Tongue (tissue), 2 donors: ENCODE results near the gene ABCC2. TPM values are rescaled to one million over a fixed set of nuclear protein-coding genes. Genes with fewer than 3 reads are reported as not detected.
A peak's percentile ranks its signal among the peaks of the same experiment; 100 is the strongest.
"Not testable (repeated sequence)": the region's sequence is repeated elsewhere in the genome, so short reads cannot be mapped to it uniquely, and the experiment has no call there.

Source experiments
- DNase-seq: peaks from one replicate; pipeline ENCODE4 v3.0.0-alpha.2; 2015
- total RNA-seq: library from RNA; depleted of rRNA; stranded (reverse); fragments of >200 nt; gene quantifications from one replicate; pipeline ENCODE4 v1.2.3, GENCODE V29; 2014

Gene ABCC2
- total RNA-seq, 1 donor from 2014 or later = 0.72 TPM

DNA sequence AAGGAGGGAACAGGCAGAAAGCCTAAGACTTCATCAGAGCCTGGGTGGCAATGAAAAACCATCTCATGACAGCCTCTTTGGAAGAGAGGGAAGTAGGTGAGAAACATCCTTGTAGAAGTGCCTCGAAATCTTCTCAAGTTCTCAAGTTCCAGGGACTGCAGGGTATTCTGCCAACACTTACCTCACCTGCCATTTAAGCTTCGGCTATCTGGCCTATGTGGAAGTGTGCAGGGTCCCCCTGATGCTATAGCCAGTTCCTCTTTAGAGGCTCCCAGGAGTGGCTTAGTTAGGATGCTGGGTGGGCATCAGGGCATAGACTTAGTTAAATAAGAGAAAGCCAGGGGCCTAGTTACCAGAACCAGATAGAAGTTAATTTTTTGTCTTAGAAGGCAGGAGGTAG lies 27.0 kb downstream of the ABCC2 start:
- no peak for DNase-seq

DNA sequence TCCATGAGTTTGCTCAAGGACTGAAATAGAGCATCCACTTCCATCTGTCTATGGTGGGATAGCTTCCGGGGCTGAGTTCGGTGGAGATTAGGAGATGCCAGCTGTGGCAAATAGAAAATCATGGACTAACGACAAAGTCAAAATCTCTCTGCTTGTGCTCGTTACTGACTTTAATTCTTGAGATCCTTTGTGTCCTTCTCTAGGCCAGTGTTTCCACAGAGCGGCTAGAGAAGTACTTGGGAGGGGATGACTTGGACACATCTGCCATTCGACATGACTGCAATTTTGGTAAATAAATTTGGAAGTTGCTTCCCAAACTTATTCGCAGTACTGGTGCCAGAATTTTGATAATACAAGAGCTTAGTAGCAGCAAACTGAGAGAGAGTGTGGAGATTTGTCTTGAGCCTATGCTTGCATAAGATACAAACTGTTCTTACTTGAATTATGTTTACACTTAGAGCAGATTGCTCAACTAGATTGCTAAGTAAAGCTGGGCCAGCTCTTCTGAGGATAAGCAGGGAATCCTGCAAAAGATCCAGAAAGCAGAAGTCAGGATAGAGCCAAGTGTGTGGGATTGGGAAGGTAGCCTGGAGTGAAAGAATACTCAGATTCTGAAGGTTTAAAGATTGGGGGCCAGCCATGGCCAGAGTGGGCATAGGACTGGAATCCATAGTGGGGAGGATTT lies 27.6 kb downstream of the ABCC2 start:
- peak; percentile 22 for DNase-seq

DNA sequence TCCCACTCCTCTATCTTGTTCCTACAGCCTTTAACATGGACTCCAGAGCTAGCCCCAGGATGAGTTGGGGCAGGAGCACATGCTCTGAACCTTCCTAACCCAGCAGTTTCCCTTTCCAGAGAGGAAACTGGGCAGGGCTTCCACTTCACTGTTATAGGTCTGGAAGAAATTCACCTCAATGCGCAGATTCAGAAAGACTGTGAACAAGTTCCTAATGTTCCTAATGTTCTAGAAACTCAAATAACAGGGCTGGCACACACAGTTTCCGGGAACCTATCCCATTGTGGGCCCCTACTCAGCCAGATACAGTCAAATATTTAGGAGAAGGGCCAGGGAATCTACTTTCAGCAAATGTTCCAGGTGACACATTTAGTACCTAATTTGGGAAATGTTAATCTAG lies 29.7 kb downstream of the ABCC2 start:
- DNase-seq = no peak

DNA sequence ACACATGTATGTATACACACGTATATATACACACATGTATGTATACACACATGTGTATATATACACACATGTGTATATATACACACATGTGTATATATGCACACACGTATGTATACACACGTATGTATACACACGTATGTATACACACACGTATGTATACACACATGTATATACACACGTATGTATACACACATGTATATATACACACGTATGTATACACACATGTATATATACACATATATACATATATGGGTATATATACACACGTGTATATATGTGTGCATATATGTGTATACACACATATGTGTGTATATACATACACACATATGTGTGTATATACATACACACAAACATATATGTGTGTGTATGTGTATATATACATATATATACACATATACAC lies 31.7 kb downstream of the ABCC2 start:
- no peak for DNase-seq

DNA sequence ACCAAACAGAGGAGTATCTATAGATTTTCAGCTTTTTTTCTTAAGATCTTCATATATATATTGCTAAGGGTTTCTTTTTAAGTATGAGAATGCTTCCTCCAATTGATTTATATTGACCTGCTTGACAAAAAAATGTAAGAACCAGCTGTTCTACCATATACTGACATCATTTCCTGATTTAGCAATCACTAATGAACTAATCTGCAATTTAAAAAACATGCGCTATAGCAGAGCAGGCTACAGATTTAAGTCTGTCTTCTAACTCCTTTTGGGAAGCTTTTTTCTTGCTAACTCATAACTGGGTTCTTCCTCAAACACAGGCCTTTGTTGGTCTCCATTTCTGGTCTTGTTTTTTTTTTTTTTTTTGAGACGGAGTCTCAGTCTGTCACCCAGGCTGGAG lies 33.2 kb downstream of the ABCC2 start:
- no peak for DNase-seq

DNA sequence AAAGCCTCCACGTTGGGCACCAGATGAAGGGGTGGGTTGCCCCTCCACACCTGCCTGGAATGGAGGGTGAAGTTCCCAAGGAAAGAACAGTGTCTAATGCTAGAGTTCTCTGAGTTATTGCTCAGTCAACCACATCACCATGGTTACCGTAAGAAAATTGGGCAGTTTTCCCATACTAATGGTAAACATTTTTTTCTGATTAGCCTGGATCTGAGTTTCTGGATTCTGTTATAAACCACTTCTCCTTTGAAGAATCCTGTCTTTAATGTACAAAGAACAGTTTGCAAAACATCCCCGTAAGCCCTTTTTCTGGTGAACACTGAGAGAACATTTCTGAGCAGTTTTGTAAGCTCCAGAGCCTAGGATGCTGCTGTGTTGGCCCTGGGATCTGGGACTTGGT lies 45.5 kb downstream of the ABCC2 start:
- DNase-seq = no peak

DNA sequence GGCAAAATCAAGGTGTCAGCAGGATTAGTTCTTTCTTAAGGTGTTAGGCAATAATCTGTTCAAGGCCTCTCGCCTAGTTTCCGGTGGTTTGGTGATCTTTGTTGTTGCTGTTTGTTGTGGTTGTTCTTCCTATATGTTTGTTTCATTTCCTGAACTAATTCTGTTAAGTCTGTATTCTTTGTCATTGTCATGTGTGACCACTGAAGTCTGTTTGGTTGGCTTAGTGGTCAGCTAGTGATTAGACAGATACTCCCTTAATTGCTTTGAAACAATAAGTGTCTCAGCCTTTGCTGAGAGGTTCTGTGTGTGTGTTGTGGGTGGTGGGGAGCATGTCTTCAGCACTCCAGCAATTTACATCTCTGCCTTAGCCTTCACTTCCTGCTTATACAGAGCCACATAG lies 46.0 kb downstream of the ABCC2 start:
- DNase-seq = no peak

DNA sequence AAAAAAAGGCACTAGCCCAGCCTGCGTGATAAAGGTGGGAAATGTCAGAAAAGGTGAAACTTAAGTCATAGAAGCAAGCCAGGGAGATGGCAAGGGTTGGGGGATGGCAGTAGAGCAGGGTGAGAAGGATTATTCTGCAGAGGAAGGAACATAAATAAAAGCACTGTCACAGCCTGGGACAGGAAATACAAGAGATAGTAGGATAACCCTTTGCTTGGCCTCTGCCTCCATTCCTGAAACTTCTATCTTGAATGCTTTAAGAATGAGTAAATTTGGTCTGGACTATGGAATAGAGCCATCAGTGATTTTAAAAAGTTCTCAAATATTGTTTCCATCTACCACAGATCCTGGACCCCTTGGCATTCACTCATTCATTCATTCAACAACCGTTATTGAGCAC lies 50.0 kb downstream of the ABCC2 start:
- DNase-seq = no peak

DNA sequence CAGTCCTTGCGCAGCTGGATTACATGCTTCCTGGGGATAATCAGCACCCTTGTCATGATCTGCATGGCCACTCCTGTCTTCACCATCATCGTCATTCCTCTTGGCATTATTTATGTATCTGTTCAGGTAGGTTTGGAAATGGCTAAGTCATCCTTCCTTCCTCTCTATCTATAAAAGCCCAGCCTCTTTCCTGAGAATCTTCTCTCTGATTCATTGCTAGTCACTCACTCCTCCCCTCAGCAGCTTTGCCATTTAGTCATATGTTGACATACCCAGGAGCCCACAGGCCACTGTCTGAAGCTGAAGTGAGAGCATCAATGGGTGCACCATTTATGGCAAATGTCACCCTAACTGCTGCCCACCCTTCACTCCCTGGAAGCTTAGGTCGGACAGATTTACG lies 52.0 kb downstream of the ABCC2 start:
- no peak for DNase-seq

DNA sequence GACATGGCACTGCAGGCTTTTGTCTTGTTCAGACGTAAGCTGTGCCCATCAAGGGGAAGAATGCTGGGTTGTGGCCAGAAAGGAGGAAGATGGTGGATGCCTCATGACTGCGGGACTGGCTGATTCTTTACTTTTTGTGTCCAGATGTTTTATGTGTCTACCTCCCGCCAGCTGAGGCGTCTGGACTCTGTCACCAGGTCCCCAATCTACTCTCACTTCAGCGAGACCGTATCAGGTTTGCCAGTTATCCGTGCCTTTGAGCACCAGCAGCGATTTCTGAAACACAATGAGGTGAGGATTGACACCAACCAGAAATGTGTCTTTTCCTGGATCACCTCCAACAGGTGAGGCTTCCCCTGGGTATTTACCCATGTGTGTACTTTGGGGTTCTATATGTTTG lies 53.5 kb downstream of the ABCC2 start:
- no peak for DNase-seq

DNA sequence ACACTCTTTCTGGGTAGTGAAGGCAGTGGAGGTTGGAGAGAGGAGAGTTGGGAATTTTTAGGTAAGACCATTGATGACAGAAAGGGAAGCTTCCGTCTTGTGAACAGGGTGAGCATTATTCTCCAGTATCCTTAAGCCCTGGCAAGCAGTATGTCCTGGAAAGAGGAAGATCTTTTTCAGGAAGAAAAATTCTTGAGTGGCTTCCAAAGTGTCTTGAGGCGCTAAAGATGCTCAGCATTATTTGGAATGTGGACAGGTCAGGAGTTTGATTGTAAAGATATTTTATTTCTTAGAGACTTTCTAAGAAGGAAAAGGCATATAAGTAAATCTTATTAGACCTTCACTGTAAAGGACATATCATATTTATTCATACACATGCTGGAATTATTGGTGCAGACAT lies 54.3 kb downstream of the ABCC2 start:
- DNase-seq = no peak

DNA sequence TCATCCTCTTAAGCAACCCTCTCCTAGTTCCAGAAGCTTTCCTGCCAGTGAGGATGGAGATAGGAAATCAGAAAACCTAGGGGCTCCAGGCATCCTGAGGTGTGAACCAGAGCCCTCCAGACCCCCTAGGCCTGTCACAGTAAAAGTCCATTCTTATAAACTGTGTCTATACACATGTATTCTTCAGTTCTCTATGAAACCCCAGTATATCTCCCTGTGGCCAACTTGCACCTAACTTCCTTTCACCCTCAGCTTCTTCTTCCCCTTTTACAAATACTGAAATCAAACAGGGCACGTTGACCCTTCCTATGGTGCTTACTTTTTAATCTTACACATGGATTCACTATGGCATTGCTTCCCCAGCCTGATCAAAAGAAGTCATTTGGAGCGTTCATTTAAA lies 58.4 kb downstream of the ABCC2 start:
- not testable (repeated sequence) for DNase-seq

DNA sequence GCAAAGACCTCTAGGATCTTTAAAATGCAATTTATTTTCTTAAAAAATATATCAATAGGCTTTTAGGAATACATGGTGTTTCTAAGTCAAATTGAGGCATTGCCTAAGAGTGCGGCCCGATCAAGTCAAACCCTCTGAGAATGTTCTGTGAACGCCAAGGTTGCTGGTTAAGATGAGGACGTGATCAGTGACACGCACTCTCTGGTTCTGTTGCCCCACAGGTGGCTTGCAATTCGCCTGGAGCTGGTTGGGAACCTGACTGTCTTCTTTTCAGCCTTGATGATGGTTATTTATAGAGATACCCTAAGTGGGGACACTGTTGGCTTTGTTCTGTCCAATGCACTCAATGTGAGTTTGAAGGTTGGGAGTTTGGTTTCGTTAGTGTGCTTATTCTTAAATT lies 59.3 kb downstream of the ABCC2 start:
- no peak for DNase-seq

DNA sequence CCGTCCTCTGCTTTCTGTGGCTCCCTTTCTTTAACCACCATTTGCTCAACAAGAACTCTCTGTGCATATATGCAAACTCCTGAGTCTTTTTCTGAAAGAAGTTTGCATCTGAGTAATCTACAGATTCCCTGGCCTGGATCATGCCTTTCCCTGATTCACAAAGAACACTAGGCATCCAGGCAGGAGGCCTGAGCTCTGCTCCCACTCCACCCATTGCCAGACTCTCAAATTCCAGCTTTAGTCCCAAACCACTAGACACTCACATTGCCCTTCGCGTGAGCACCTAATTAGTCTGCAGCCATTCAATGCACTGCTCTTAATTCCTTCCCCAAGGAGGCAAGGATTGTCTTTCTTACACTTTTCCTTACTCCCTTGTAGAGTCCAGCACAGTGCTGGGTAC lies 60.9 kb downstream of the ABCC2 start:
- no peak for DNase-seq

DNA sequence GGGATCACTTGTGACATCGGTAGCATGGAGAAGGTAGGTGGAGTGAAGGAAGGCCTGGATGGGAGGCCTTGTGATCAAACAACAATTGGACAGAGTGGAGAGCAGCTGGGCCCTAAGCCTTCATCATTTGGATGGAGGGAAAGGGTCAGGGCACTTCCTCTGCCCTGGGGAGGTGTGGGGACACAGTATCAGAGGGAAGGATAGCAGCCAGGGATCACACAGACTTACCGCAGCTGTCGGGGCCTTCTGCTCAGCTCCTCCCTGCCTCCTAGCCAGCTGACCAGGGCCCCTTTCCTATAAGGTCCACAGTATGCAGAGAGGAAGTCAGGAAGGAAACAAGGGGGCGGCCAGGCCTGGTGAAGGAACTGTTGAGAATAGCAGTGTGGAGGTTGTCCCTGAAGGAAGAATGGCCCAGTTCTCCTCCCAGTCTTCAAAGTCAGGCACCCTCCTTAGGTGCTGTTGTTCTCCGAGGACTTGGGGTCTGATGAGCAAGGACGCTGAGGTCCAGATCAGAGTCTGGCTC lies 62.1 kb downstream of the ABCC2 start:
- no peak for DNase-seq

DNA sequence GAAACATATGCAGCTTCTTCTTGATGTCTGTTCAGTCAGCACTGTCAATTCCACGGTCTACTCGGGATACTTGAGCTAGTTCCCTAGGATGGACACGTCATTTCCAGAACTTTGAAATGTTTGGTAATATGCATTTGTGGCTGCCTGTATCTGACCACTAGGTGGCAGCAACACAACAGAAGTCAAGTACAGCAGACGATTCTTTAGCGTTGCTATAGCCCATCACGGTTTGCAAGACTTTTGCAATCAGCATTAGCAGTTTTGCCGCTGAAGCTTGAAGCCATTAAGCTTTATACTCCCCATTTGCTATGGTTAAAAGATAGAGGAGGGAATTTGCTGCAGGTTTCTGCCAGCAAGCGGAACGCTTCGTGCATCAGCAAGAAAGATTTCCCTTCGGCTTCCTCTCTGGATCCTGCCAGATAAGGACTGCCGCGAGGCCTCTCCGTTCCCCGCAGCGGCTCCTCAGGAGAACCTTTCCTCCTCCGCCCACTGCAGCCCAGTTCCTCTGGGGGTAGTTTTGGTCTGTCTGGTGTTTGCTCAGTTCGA lies 63.5 kb downstream of the ABCC2 start:
- DNase-seq = peak; percentile 95

DNA sequence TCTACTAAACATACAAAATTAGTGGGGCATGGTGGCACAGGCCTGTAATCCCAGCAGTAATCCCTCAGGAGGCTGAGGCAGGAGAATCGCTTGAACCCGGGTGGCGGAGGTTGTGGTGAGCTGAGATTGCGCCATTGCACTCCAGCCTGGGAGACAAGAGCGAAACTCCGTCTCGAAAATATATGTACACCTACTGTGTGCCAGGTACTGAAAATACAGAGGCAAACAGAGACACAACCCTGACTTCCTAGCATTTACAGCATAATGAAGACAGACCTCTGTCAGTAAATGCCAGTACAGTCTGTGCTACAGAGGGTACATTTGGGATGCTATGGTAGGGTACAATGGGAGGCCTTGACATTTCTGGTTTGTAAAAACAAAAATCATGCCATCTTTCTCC lies 66.6 kb downstream of the ABCC2 start:
- DNase-seq = no peak

DNA sequence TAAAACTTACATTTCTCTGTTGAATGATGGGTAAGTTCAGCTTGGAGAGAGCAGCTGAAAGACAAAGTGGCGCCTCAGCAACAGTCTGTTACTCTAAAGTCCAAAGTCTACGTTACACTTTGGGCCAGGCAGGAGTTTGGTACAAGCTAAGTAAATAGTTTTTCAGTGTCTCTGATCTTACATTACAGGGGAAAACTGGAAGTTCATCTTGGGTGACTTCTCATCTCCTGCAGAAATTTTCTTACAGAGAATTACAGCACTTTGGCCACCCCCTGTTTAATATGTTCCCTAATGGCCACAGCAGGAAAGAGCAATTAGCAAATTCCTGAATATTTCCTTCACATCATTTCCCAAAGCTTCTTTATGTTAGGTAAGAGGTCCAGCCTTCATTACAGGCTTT lies 67.1 kb downstream of the ABCC2 start:
- no peak for DNase-seq

DNA sequence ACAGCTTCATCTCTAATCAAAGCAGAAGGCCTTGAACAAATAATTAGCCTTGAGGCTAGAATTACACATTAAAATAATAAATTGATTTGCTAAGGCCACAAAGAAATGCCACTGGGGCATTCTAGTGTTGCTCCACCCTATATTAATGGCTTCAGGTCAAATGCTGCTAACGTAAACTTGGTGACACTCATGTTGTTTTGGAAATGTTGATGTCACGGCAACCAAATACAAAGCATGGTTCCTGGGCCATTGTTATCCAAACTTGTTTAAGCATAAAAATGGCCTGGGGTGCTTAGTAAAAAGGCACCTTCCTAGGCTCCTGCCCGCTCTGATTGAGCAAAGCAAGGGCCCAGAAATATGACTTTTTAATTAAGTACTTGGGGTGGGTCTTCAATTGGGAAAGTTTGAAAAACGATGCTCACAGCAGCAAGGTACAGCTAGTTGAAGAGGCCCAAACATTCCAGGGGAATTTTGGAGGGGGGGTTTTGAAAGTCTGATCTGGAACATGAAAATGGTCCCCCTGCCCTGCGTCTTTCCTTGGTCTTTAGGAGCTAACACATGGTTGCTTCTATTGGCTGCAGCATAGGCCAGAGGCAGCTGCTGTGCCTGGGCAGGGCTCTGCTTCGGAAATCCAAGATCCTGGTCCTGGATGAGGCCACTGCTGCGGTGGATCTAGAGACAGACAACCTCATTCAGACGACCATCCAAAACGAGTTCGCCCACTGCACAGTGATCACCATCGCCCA lies 67.8 kb downstream of the ABCC2 start:
- peak; percentile 55 for DNase-seq

DNA sequence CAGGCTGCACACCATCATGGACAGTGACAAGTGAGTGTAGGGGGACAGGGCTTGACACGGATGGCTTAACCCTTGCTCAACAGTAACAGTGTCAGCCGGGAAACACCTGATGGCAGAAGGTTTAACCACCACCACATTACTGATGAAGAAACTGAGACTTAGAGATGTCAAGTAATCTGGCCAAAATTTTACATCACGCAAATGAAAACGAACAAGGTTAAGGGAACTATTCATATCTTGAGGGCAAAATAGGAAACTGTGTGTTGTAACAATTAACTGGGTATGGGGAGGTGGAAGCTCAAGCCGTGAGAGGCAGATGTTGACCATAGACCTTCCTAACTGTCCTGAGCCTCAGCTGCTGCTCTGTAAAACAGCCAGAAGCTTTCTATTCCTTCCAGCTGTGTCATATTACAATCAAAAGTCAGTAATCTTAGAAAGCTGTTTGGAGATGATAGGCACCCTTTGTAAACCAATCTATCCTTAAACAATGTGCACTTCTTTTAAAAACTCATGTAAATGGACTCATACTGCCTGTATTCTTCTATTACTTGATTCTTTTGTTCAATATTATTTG lies 68.4 kb downstream of the ABCC2 start:
- DNase-seq = peak; percentile 28

DNA sequence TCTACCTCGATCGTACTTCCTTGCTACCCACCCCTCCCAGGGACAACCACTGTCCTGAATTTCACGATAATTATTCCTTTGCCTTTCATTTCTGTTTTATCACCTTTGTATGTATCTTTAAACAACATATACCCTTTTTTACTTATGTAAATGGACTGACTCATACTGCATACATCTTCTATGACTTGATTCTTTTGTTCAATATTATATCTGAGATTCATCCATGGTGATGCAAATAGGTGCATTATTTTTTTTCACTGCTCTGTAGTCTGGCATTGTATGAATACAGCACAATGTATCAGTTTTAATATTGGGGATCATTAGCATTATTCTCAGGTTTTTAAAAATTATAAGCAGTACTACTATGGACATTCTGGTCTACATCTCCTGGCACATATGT lies 69.4 kb downstream of the ABCC2 start:
- no peak for DNase-seq

DNA sequence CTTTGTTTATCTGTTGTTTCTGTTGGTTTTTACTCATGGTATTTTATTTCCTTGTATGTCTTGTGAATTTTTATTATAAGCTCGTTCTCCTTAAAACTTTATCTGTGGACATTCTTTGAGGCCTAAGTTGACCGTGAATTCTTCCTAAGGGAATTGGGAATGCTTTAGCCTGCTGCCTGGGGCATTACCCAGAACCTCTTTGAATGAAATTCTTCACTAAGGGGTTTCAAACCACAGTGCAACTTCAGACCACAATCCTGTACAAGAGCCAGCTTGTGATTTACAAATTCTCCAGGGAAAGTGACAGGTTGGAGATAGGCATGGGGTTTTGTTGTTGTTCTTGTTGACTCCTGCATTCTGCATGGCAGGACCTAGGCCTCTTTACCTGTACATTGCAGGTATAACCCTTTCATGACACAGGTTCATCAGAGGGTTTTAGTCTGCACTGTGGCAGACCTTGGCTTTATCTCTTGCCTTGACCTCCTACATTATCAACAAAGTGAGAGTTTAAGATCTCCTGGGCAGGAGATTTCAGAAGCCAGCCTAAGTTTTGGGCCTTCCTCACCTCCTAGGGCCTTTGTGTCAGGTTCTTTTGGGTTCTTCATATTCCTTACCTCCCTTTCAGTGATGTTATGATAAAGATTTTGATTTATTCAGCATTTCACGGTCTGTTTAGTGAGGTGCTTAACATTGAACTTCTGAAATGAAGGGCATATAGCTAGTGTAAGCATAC lies 70.2 kb downstream of the ABCC2 start:
- DNase-seq = no peak

DNA sequence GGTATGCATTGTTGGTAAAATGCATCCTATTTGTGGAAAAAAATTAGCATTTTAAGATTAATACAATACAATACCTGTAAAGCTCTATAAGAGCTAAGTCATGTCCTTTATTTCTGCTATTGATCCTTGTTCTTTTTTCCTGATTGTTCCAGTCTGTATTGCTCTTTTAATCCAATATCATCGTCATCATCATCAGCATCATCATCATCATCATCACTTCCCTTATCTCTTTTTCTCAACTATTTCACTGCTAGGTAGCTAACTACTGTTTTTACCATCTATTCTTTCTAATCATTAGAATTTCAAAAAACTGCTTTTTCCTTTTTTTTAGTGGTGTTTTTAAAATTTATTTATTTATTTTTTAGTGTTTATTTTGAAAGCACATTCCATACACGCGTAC lies 71.2 kb downstream of the ABCC2 start:
- DNase-seq = no peak
